ENCODE data around the gene RIT2.

RIT2 gene

GRCh38 chr18:42839408-42839807 lies 276.1 kb downstream of the RIT2 start:
- Histone ChIP-seq H3K9me3 (ENCODE audit: insufficient read depth, low read depth, low read length) (peaks cover 5% of the 10 kb centered on the region; the same call in 1 of the 2 replicates), H3K27me3 (ENCODE audit: insufficient read depth, low read length) (no peaks in the 10 kb centered on the region), H3K4me1 (ENCODE audit: insufficient read depth, low read length) (no peaks in the 10 kb centered on the region), H3K36me3 (ENCODE audit: insufficient read depth, low read length) (no peaks in the 10 kb centered on the region), H3K9ac (ENCODE audit: low read depth, low read length) (no peak overlapping the region), H3K27ac (ENCODE audit: low read depth, low read length) (no peak overlapping the region), H3K4me3 (ENCODE audit: low read length) (no peak overlapping the region)
- 91% methylated on average over 1 of the region's 1 CpG for WGBS

- Histone ChIP-seq H3K27ac (ENCODE audit: low read depth, low read length) (no peak overlapping the region), H3K9me3 (ENCODE audit: insufficient read depth, low read depth, low read length) (no peaks in the 10 kb centered on the region), H3K4me3 (ENCODE audit: low read length) (no peak overlapping the region), H3K9ac (ENCODE audit: low read depth, low read length) (no peak overlapping the region), H3K36me3 (ENCODE audit: insufficient read depth, low read length) (no peaks in the 10 kb centered on the region), H3K4me1 (ENCODE audit: insufficient read depth, low read length) (no peaks in the 10 kb centered on the region), H3K27me3 (ENCODE audit: insufficient read depth, low read length) (no peaks in the 10 kb centered on the region)
- 95% methylated on average over 5 of the region's 5 CpGs for WGBS
Observed at GRCh38 chr18:42838546-42839145, 276.8 kb downstream of the RIT2 start.

DNA sequence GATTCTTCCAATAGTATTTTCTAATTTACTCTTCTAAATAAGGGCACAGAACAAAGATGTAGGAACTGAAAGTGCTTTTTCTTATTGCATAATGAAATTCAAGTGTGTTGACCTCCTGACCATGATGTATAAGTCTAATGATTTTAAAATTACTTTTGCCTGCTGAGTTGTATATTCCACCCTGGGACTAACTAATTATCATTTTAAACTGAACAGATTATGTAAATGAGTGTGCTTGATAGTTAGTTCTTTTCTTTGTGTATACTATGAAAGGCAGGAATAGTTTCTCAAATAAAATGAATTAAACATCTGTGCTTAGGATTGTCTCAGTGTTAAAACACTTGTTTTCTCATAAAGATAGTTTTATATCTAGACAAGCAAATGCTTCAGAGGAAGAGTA lies 284.5 kb downstream of the RIT2 start:
- H3K9me3 ChIP-seq (ENCODE audit: insufficient read depth, low read depth, low read length): no peaks in the 10 kb centered on the region
- H3K4me1 ChIP-seq (ENCODE audit: insufficient read depth, low read length): peaks cover 6% of the 10 kb centered on the region; the same call in 1 of the 2 replicates
- no peak overlapping the region for H3K27ac ChIP-seq (ENCODE audit: low read depth, low read length)
- no peaks in the 10 kb centered on the region for H3K27me3 ChIP-seq (ENCODE audit: insufficient read depth, low read length)
- no peaks in the 10 kb centered on the region for H3K36me3 ChIP-seq (ENCODE audit: insufficient read depth, low read length)
- H3K9ac ChIP-seq (ENCODE audit: low read depth, low read length): no peak overlapping the region
- no peak overlapping the region for H3K4me3 ChIP-seq (ENCODE audit: low read length)

DNA sequence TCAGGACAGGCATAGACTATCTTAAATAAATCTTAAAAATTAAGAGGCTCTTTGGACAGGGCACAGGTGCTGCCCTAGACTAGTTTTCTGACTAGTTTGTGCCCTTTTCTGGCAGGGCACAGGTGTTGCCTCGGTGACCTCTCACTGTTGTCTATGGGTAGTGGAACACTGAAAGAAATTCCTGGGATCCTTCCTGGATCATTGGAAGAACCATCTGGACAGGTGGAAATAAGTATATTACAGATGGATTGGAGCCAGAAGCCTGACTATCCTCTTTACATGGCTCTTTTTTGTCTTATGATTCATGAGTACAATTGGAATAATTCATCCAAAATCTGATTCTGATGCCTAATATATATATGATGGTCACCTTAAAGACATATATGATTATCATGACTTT lies 286.6 kb downstream of the RIT2 start:
- Histone ChIP-seq H3K27ac (ENCODE audit: low read depth, low read length) (no peak overlapping the region), H3K27me3 (ENCODE audit: insufficient read depth, low read length) (no peaks in the 10 kb centered on the region), H3K9ac (ENCODE audit: low read depth, low read length) (no peak overlapping the region), H3K9me3 (ENCODE audit: insufficient read depth, low read depth, low read length) (no peaks in the 10 kb centered on the region), H3K36me3 (ENCODE audit: insufficient read depth, low read length) (no peaks in the 10 kb centered on the region), H3K4me1 (ENCODE audit: insufficient read depth, low read length) (peaks cover 6% of the 10 kb centered on the region; the same call in 1 of the 2 replicates), H3K4me3 (ENCODE audit: low read length) (no peak overlapping the region)
- 94% methylated on average over 1 of the region's 1 CpG for WGBS

DNA sequence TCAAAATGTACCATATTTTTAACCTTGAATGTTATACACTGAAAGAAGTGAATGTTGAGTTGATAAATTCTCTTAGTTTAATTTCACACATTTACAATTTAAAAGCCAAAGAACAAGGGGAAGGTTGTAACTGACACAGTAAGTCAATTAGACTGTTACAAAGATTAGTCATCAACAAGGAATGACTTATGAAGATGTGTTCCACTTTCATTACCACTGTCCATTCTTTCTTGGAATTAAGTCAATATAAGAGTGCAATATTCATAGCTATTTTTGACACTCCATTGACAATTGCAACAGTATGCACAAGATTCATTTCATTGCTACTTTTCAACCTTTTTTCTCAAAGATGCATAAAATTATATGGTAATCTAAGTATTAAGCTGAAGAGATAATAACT lies 291.3 kb downstream of the RIT2 start:
- no peak overlapping the region for H3K9ac ChIP-seq (ENCODE audit: low read depth, low read length)
- no peak overlapping the region for H3K27ac ChIP-seq (ENCODE audit: low read depth, low read length)
- peaks cover 27% of the 10 kb centered on the region; the same call in 1 of the 2 replicates for H3K4me1 ChIP-seq (ENCODE audit: insufficient read depth, low read length)
- H3K27me3 ChIP-seq (ENCODE audit: insufficient read depth, low read length): no peaks in the 10 kb centered on the region
- no peak overlapping the region for H3K4me3 ChIP-seq (ENCODE audit: low read length)
- no peaks in the 10 kb centered on the region for H3K9me3 ChIP-seq (ENCODE audit: insufficient read depth, low read depth, low read length)
- H3K36me3 ChIP-seq (ENCODE audit: insufficient read depth, low read length): no peaks in the 10 kb centered on the region

- Histone ChIP-seq H3K9ac (ENCODE audit: low read depth, low read length) (no peak overlapping the region), H3K9me3 (ENCODE audit: insufficient read depth, low read depth, low read length) (no peaks in the 10 kb centered on the region), H3K4me3 (ENCODE audit: low read length) (no peak overlapping the region), H3K27me3 (ENCODE audit: insufficient read depth, low read length) (no peaks in the 10 kb centered on the region), H3K4me1 (ENCODE audit: insufficient read depth, low read length) (peaks cover 39% of the 10 kb centered on the region; the same call in 1 of the 2 replicates), H3K36me3 (ENCODE audit: insufficient read depth, low read length) (no peaks in the 10 kb centered on the region), H3K27ac (ENCODE audit: low read depth, low read length) (no peak overlapping the region)
- 87% methylated on average over 3 of the region's 3 CpGs for WGBS
Observed at GRCh38 chr18:42822711-42823110, 292.8 kb downstream of the RIT2 start.

DNA sequence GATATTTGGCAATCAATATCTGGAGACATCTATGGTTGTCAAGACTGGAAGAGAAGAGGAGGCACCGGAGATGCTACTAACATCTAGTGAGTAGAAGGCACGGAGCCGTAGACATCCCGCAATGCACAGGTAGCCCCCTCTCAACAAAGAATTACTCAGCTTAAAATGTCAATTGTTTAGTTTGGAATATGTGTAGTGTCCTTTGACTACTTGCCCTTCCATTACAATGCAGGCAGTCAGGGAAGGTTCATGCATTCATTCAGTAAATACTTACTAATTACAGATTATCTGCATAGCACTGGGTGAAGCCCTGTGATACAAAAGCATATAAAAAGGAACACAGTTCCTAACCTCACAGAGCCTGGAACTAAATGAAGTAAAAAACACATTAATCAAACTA lies 294.0 kb downstream of the RIT2 start:
- Histone ChIP-seq H3K27me3 (ENCODE audit: insufficient read depth, low read length) (no peaks in the 10 kb centered on the region), H3K9ac (ENCODE audit: low read depth, low read length) (no peak overlapping the region), H3K27ac (ENCODE audit: low read depth, low read length) (no peak overlapping the region), H3K4me1 (ENCODE audit: insufficient read depth, low read length) (peaks cover 51% of the 10 kb centered on the region), H3K4me3 (ENCODE audit: low read length) (no peak overlapping the region), H3K36me3 (ENCODE audit: insufficient read depth, low read length) (no peaks in the 10 kb centered on the region), H3K9me3 (ENCODE audit: insufficient read depth, low read depth, low read length) (no peaks in the 10 kb centered on the region)
- 98% methylated on average over 3 of the region's 4 CpGs for WGBS

GRCh38 chr18:42814618-42815017 lies 300.9 kb downstream of the RIT2 start:
- Histone ChIP-seq H3K27ac (ENCODE audit: low read depth, low read length) (no peak overlapping the region), H3K4me3 (ENCODE audit: low read length) (no peak overlapping the region), H3K36me3 (ENCODE audit: insufficient read depth, low read length) (no peaks in the 10 kb centered on the region), H3K27me3 (ENCODE audit: insufficient read depth, low read length) (no peaks in the 10 kb centered on the region), H3K9me3 (ENCODE audit: insufficient read depth, low read depth, low read length) (no peaks in the 10 kb centered on the region), H3K9ac (ENCODE audit: low read depth, low read length) (no peak overlapping the region), H3K4me1 (ENCODE audit: insufficient read depth, low read length) (peaks cover 35% of the 10 kb centered on the region)
- WGBS: 94% methylated on average over 4 of the region's 4 CpGs

DNA sequence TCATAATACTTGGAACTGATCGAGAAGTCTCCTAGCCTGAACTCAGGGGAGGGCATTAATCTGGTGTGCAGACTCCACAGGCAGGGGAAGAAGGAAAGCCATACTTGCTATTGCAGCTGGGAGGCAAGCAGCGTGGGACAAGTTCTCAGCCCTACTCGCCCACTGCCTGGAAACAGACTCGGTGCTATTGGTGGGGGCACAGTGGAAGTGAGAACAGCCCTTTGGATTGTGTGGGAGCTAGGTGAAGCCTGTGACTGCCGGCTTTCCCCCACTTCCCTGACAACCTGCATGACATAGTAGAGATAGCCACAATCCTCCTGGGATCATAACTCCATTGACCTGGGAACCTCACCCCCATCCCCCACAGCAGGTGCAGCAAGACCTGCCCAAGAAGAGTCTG lies 301.3 kb downstream of the RIT2 start:
- no peak overlapping the region for H3K4me3 ChIP-seq (ENCODE audit: low read length)
- no peak overlapping the region for H3K9ac ChIP-seq (ENCODE audit: low read depth, low read length)
- H3K9me3 ChIP-seq (ENCODE audit: insufficient read depth, low read depth, low read length): no peaks in the 10 kb centered on the region
- no peaks in the 10 kb centered on the region for H3K27me3 ChIP-seq (ENCODE audit: insufficient read depth, low read length)
- peaks cover 31% of the 10 kb centered on the region for H3K4me1 ChIP-seq (ENCODE audit: insufficient read depth, low read length)
- H3K27ac ChIP-seq (ENCODE audit: low read depth, low read length): no peak overlapping the region
- 95% methylated on average over 5 of the region's 5 CpGs for WGBS
- no peaks in the 10 kb centered on the region for H3K36me3 ChIP-seq (ENCODE audit: insufficient read depth, low read length)

DNA sequence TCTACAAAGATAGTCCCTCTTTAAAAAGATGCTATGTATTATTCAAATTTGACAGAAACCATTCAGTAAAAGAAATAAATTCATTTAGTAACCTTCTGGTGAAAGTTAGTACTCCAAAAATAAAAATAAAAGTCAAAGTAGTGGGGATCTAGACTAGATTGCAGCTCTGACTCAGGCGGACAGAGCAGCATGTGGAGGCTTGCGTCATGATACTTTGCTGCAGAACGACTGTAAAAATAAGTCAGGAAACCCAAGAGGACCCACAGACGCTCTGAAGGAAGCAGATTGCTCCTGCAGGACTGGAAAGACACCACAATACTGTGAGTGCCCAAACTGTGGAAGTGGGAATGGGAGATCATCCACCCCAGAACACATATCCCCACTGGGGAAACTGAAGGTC lies 301.9 kb downstream of the RIT2 start:
- no peak overlapping the region for H3K9ac ChIP-seq (ENCODE audit: low read depth, low read length)
- WGBS: 94% methylated on average over 4 of the region's 4 CpGs

DNA sequence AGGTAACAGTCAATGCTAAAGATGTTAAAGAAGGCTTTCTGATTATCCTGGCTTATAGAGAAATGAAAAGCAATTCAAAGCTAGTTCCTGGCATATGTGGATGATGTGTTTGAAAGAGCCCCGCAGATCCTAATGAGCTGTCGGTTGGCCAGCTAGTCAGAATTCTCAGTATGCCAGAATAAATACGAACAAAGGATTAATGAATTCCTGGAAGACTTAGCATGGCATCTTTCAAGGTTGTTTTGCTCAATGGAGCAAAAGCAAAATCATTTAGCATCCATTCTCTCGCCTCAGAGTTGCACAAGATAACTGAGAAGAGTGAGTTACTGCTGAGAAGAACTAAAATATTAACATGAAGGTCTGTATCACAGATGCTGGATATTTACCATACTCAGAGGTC lies 307.6 kb downstream of the RIT2 start:
- no peak overlapping the region for H3K9ac ChIP-seq (ENCODE audit: low read depth, low read length)
- no peaks in the 10 kb centered on the region for H3K36me3 ChIP-seq (ENCODE audit: insufficient read depth, low read length)
- no peaks in the 10 kb centered on the region for H3K9me3 ChIP-seq (ENCODE audit: insufficient read depth, low read depth, low read length)
- H3K27me3 ChIP-seq (ENCODE audit: insufficient read depth, low read length): no peaks in the 10 kb centered on the region
- H3K4me3 ChIP-seq (ENCODE audit: low read length): no peak overlapping the region
- H3K27ac ChIP-seq (ENCODE audit: low read depth, low read length): 0 out of 2 replicates have a peak overlapping the region, but pooled peaks have one; percentile 8
- WGBS: 88% methylated on average over 4 of the region's 4 CpGs
- H3K4me1 ChIP-seq (ENCODE audit: insufficient read depth, low read length): peaks cover 13% of the 10 kb centered on the region

More for the DNA sequence above, 301.9 kb downstream of the RIT2 start:
- Histone ChIP-seq H3K27ac (ENCODE audit: low read depth, low read length) (no peak overlapping the region), H3K36me3 (ENCODE audit: insufficient read depth, low read length) (no peaks in the 10 kb centered on the region), H3K4me1 (ENCODE audit: insufficient read depth, low read length) (peaks cover 29% of the 10 kb centered on the region), H3K9me3 (ENCODE audit: insufficient read depth, low read depth, low read length) (no peaks in the 10 kb centered on the region), H3K4me3 (ENCODE audit: low read length) (no peak overlapping the region), H3K27me3 (ENCODE audit: insufficient read depth, low read length) (no peaks in the 10 kb centered on the region)

DNA sequence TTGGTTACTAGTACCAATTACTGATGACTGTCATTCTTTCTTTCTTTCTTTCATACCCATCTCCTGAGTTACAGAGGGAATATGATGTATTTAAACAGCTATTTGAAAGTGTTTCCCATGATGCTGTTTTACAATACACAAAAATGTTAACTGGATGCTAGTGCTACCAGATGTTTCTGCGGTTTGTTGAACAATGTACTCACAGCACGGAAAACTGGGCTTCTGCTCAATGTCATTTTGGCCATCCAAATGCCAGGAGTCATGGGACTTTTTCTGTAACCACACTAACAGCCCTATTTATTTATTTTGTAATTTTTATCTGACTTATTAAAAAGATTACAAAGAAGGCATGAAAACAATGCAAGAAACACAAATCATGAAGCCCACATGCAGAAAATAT lies 313.8 kb downstream of the RIT2 start:
- Histone ChIP-seq H3K4me1 (ENCODE audit: insufficient read depth, low read length) (peaks cover 15% of the 10 kb centered on the region; the same call in 1 of the 2 replicates), H3K9ac (ENCODE audit: low read depth, low read length) (no peak overlapping the region), H3K27ac (ENCODE audit: low read depth, low read length) (no peak overlapping the region), H3K4me3 (ENCODE audit: low read length) (no peak overlapping the region), H3K27me3 (ENCODE audit: insufficient read depth, low read length) (no peaks in the 10 kb centered on the region), H3K9me3 (ENCODE audit: insufficient read depth, low read depth, low read length) (no peaks in the 10 kb centered on the region), H3K36me3 (ENCODE audit: insufficient read depth, low read length) (no peaks in the 10 kb centered on the region)
- WGBS: 99% methylated on average over 2 of the region's 2 CpGs

Data from HUES64 (cell line).